GM12872 (cell line): ENCODE data around the gene ZDHHC8.

Source experiments
- CTCF ChIP-seq: IDR thresholded peaks from 3 replicates; pipeline ENCODE4 v1.5.1; 2011; ENCODE audit warnings: low read depth, mild to moderate bottlenecking, low read length, moderate library complexity; ENCODE audit not compliant: insufficient read depth

The ZDHHC8 gene

GRCh38 chr22:20181194-20181883 lies 49.7 kb downstream of the ZDHHC8 start:
- TF ChIP-seq CTCF, result no peak

GRCh38 chr22:20181884-20182236 lies 50.3 kb downstream of the ZDHHC8 start:
- no peak for TF ChIP-seq CTCF

GRCh38 chr22:20182365-20182764 lies 50.8 kb downstream of the ZDHHC8 start:
- no peak for TF ChIP-seq CTCF

GRCh38 chr22:20183101-20183500 lies 51.5 kb downstream of the ZDHHC8 start:
- TF ChIP-seq CTCF, result no peak

GRCh38 chr22:20183823-20184222 lies 52.2 kb downstream of the ZDHHC8 start:
- no peak for TF ChIP-seq CTCF

- no peak for TF ChIP-seq CTCF
Measured at GRCh38 chr22:20184501-20185165, 53.0 kb downstream of the ZDHHC8 start.

GRCh38 chr22:20185750-20186149 lies 54.1 kb downstream of the ZDHHC8 start:
- no peak for TF ChIP-seq CTCF
